Tibial nerve (tissue), 4 donors: ENCODE results near the gene PRRT1B. TPM values are rescaled to one million over a fixed set of nuclear protein-coding genes. Genes with fewer than 3 reads are reported as not detected.

ENCODE experiments used
- DNase-seq, 2 donors: peaks; one replicate each; pipeline ENCODE4 v3.0.0-alpha.2; 2019; ENCODE audit warnings: low spot score in 2 of 2
- H3K27ac ChIP-seq, 4 donors: fragments of 200-600 bp; sonication (generic) in 3 of 4; one replicate each; pipeline ENCODE4 v1.5.1; 2017 to 2019; ENCODE audit warnings: mild to moderate bottlenecking in 1 of 4
- H3K27me3 ChIP-seq, 2 donors: fragments of 200-600 bp; sonication (generic) in 1 of 2; one replicate each; pipeline versions ENCODE4 v1.5.1 to v1.6.0; 2017 to 2019
- H3K36me3 ChIP-seq, 3 donors: fragments of 200-600 bp; sonication (generic); one replicate each; pipeline ENCODE4 v1.5.1; 2018 to 2019
- H3K4me1 ChIP-seq, 4 donors: fragments of 200-600 bp; sonication (generic) in 3 of 4; one replicate each; pipeline ENCODE4 v1.5.1; 2017 to 2019
- H3K4me3 ChIP-seq, 4 donors: fragments of 200-600 bp; sonication (generic) in 3 of 4; one replicate each; pipeline ENCODE4 v1.5.1; 2017 to 2019; ENCODE audit warnings: mild to moderate bottlenecking in 1 of 4, moderate library complexity in 1 of 4
- H3K9me3 ChIP-seq, 4 donors: fragments of 200-600 bp; sonication (generic) in 3 of 4; one replicate each; pipeline ENCODE4 v1.5.1; 2017 to 2019
- EP300 ChIP-seq, 2 donors: sonication (generic); formaldehyde crosslinking; IDR thresholded peaks; one replicate each; pipeline ENCODE4 v1.6.1; 2017; ENCODE audit warnings: antibody characterized with exemption in 2 of 2, mild to moderate bottlenecking in 1 of 2
- POLR2A ChIP-seq, 2 donors: fragments of 450-650 bp; IDR thresholded peaks; one replicate each; pipeline ENCODE4 v1.6.1; 2017; ENCODE audit warnings: antibody characterized with exemption in 2 of 2, mild to moderate bottlenecking in 2 of 2, moderate library complexity in 2 of 2
- WGBS, 2 donors: methylation state at CpG; one replicate each; pipeline ENCODE4 v1.1.5; 2018; 5-methylcytosine and 5-hydroxymethylcytosine counted together
- total RNA-seq, 4 donors: library from RNA; depleted of rRNA; stranded (reverse); fragments of >200 nt; gene quantifications; one replicate each; pipeline ENCODE4 v1.1.0, GENCODE V29; 2016
- TF ChIP-seq, protein P1 (sequence below), 5 experiments: fragments of 200-600 bp in 3 of 5; fragments of 450-650 bp in 2 of 5; sonication (generic) in 3 of 5; IDR thresholded peaks; one replicate each; pipeline ENCODE4 v1.5.1; 2016 to 2019; ENCODE audit warnings: antibody characterized with exemption in 5 of 5, mild to moderate bottlenecking in 3 of 5, moderate library complexity in 2 of 5

Gene PRRT1B
- total RNA-seq, 4 donors from 2014 or later, result not detected

DNA sequence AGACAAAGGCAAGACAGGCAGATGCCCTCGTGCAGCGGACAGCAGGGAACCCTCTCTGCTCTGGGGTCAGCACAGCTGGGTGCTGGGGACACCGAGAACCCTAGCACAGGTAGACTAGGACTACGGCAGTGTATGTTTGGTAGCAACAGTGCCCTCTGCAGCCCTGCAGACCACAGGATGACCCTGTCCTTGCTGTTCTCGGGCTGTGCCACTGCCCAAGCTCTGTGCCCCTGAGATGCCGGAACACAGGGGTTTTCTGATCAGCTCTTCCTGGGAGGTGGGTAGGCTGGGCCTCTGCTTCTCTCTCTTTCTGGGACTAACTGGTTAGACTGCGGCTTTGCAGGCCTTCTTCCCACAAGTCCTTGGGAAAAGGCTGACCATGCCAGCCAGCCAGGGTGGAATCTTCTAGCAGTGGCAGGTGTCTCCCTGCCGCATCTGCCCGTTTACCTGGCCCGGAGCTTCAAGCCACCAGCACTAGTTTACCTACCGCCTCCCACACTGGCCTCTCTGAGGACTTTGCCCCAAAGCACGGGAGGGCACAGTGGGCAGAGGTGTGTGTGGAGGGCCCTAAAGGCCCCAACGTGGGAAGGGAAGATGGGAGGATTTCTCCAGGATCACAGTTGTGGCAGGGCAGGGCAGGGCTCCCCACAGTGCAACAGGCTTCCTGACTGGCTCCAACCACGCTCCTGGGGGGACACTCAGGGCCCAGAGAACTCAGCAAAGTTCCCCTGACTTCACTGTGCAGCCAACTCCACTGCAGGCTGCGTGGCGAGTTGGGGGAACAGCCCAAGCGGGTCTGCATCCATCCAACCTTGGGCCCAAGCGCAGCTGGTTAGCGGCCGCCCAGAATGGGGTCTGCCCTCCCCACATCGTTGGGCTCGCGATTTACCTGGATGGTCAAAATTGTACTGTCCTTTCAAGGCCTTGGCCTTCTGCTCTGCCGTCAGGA, 15.5 kb upstream of the PRRT1B start:
- DNase-seq, result no peak
- TF ChIP-seq POLR2A (IDR thresholded peaks at IDR 0.05), result no peak
- TF ChIP-seq, protein P1, sequence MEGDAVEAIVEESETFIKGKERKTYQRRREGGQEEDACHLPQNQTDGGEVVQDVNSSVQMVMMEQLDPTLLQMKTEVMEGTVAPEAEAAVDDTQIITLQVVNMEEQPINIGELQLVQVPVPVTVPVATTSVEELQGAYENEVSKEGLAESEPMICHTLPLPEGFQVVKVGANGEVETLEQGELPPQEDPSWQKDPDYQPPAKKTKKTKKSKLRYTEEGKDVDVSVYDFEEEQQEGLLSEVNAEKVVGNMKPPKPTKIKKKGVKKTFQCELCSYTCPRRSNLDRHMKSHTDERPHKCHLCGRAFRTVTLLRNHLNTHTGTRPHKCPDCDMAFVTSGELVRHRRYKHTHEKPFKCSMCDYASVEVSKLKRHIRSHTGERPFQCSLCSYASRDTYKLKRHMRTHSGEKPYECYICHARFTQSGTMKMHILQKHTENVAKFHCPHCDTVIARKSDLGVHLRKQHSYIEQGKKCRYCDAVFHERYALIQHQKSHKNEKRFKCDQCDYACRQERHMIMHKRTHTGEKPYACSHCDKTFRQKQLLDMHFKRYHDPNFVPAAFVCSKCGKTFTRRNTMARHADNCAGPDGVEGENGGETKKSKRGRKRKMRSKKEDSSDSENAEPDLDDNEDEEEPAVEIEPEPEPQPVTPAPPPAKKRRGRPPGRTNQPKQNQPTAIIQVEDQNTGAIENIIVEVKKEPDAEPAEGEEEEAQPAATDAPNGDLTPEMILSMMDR (IDR thresholded peaks at IDR 0.05), result no peak
- no peak for TF ChIP-seq EP300 (IDR thresholded peaks at IDR 0.05)
- H3K4me3 ChIP-seq, result peak overlapping the region; percentile 80 to 100 (median 87)
- peaks cover under 1 to 47% (median 9%) of the 10 kb centered on the region in 3 donors for H3K36me3 ChIP-seq
- peaks cover 0 to 18% (median 12%) of the 10 kb centered on the region in 4 donors for H3K4me1 ChIP-seq
- no peaks in the 10 kb centered on the region for H3K27me3 ChIP-seq
- peak overlapping the region; percentile 61 to 90 (median 86) for H3K27ac ChIP-seq
- 48 to 54% methylated on average over 21 to 23 of the region's 24 CpGs for WGBS, 2 donors
- H3K9me3 ChIP-seq, result no peaks in the 10 kb centered on the region

DNA sequence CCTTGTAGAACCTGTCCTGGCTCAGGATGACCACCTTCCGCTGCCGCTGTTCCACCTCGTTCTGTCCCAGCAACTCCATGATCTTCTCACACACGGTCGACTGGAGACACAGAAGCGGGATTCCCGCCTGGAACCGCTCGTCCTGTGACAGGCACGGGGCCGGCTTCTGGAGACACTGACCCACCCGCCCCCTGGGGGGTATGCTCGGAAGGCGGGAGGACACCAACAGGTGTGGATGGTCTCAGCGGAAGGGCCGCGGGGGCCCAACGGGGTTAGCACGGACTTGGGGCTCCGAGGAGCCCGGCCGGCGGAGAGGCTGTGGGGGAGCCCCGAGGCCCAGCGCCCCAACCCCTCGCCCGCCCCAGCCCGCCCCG, 14.8 kb upstream of the PRRT1B start:
- peak in 1 of 2 donors; percentile 33 for DNase-seq
- Histone ChIP-seq H3K4me3 (peak overlapping the region; percentile 80 to 100 (median 87)), H3K4me1 (peaks cover 0 to 18% (median 12%) of the 10 kb centered on the region in 4 donors), H3K27ac (peak overlapping the region; percentile 61 to 90 (median 86)), H3K36me3 (peaks cover 0 to 40% (median 9%) of the 10 kb centered on the region in 3 donors), H3K9me3 (no peaks in the 10 kb centered on the region), H3K27me3 (no peaks in the 10 kb centered on the region)
- WGBS, 2 donors, result 2 to 29% methylated on average over 2 to 21 of the region's 29 CpGs
- TF ChIP-seq EP300 (IDR thresholded peaks at IDR 0.05), result no peak
- TF ChIP-seq, protein P1 (IDR thresholded peaks at IDR 0.05), result no peak
- TF ChIP-seq POLR2A (IDR thresholded peaks at IDR 0.05), result no peak

DNA sequence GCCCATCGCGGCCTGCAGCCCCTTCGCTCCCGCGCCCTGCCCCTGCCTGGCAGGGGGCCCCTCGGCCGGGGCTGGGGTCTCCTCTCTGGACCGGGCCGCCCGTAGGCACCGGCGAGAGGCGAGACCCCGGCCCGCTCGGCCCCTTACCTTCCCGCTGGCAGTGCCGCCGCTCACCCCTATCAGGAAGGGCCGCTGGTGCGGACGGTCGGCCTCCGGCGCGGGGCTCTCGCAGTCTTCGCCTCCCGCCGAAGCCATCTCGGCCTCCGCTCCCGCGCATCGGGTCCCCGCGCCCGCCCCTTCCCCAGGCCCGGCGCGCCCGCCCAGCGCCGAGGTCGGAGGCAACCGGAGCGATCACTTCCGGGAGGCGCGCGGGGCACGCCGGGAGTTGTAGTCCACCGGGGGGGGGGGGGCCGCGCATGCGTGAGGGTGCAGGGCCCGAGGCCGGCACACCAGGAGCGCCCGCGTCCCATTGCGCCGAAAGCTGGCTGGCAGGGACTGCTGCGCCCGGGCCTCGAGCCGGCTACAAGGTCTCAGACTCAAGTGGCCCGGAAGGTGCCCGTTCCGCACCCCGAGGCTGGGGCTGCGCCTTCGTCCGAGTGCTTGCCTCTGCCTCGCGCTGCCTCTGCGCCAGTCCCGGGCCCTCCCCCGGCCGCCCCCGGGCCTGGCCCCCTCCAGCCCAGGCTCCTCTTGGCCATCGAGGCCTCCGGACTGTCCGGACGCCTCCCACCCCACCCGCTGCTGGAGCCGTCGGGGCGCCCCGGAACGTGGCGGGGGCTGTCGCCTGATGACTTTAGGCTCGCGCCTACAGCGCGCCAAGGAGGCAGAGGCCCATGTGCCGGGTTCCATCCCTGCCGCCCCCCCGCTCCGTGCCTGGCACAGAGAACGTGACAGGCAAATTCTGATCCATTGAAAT, 14.1 kb upstream of the PRRT1B start, which contains the start of gene UCK1:
Gene UCK1, minus strand, starts transcription at position 344 of the 913 bp plus-strand sequence. Its CDS starts 89 bp downstream, at position 255.
- H3K4me3 ChIP-seq, result peak within 1 kb of the TSS; percentile 80 to 100 (median 87)
- WGBS, 2 donors, result 11% methylated on average over 20 to 41 of the region's 103 CpGs
- TF ChIP-seq, protein P1 (IDR thresholded peaks at IDR 0.05), result peak in 1 of 5 experiments; percentile 10
- TF ChIP-seq EP300 (IDR thresholded peaks at IDR 0.05) (peak in 1 of 2 donors; percentile 76), POLR2A (IDR thresholded peaks at IDR 0.05) (peak; percentile 41 to 80)
- DNase-seq, result peak; percentile 42 to 47
- peaks cover 0 to 18% (median 12%) of the 10 kb centered on the region in 4 donors for H3K4me1 ChIP-seq
- H3K27me3 ChIP-seq, result no peaks in the 10 kb centered on the region
- H3K36me3 ChIP-seq, result peaks cover 0 to 34% (median 9%) of the 10 kb centered on the region in 3 donors
- H3K27ac ChIP-seq, result peak within 1 kb of the TSS; percentile 61 to 90 (median 86)
- H3K9me3 ChIP-seq, result no peaks in the 10 kb centered on the region

DNA sequence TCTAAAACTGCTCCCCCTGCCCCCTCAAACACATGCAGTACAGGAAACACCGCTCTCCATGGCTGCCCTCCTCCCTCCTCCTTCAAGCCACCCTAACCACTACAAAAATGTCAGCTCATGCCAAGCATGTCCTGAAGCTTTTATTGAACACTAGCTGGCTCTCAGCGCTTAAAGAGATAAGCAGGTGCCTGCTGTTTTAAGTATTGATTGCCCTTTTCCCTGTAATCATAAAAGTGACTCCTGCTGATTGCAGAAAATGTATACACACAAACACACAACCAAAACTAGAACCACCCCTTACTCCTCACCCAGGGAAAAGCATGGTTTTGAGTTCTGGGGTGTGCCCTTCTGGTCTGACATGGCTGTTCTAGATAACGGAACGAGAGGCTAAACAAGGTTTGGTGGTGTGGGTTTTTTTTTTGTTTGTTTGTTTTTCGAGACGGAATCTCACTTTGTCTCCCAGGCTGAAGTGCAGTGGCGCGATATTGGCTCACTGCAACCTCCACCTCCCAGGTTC, 10.5 kb upstream of the PRRT1B start:
- Histone ChIP-seq H3K36me3 (no peaks in the 10 kb centered on the region), H3K9me3 (no peaks in the 10 kb centered on the region), H3K4me3 (no peak overlapping the region), H3K27me3 (peaks cover 0 to 3% of the 10 kb centered on the region in 2 donors), H3K4me1 (peaks cover 0 to 12% (median 9%) of the 10 kb centered on the region in 4 donors), H3K27ac (no peak overlapping the region)
- 53 to 62% methylated on average over 8 of the region's 8 CpGs for WGBS, 2 donors
- DNase-seq, result no peak
- TF ChIP-seq, protein P1 (IDR thresholded peaks at IDR 0.05), result no peak
- TF ChIP-seq POLR2A (IDR thresholded peaks at IDR 0.05) (no peak), EP300 (IDR thresholded peaks at IDR 0.05) (no peak)
